Ramos (cell line): ENCODE results near the gene EPN1.

Experiments
- in situ Hi-C: fragments of 300-500 bp; cut with MboI; formaldehyde crosslinking; loops from one replicate; pipeline ENCODE4 v1.14.3; 2022; ENCODE audit warnings: low sequenced_read_pairs; ENCODE audit not compliant: unreplicated experiment

The EPN1 gene

GRCh38 chr19:55673889-55674288 lies 1.1 kb upstream of the EPN1 start:
- in situ Hi-C loops, result loop anchor here (25.0 kb wide), 1 partner anchor 1487 kb away; the partner anchor contains the start of genes MBOAT7 and TSEN34

GRCh38 chr19:55674459-55674840 lies 576 bp upstream of the EPN1 start:
- in situ Hi-C loops, result loop anchor here (25.0 kb wide), 1 partner anchor 1487 kb away; the partner anchor contains the start of genes MBOAT7 and TSEN34

- in situ Hi-C loops, result no loop called here
Measured at GRCh38 chr19:55675661-55676354, 782 bp downstream of the EPN1 start.

GRCh38 chr19:55676383-55676782 lies 1.4 kb downstream of the EPN1 start:
- in situ Hi-C loops, result no loop called here

- in situ Hi-C loops, result no loop called here
Measured at GRCh38 chr19:55676889-55677505, 2.0 kb downstream of the EPN1 start.

GRCh38 chr19:55677572-55678028 lies 2.6 kb downstream of the EPN1 start:
- in situ Hi-C loops, result no loop called here

- in situ Hi-C loops, result no loop called here
Measured at GRCh38 chr19:55678121-55678671, 3.2 kb downstream of the EPN1 start.

GRCh38 chr19:55679343-55680257 lies 4.6 kb downstream of the EPN1 start:
- in situ Hi-C loops, result no loop called here

- in situ Hi-C loops, result no loop called here
Measured at GRCh38 chr19:55680339-55681130, 5.5 kb downstream of the EPN1 start.

- in situ Hi-C loops, result no loop called here
Measured at GRCh38 chr19:55681131-55682092, 6.4 kb downstream of the EPN1 start.

GRCh38 chr19:55683449-55684261 lies 8.6 kb downstream of the EPN1 start:
- in situ Hi-C loops, result no loop called here

GRCh38 chr19:55684946-55685681 lies 10.1 kb downstream of the EPN1 start:
- in situ Hi-C loops, result no loop called here

- in situ Hi-C loops, result no loop called here
Measured at GRCh38 chr19:55685776-55686175, 10.8 kb downstream of the EPN1 start.

- in situ Hi-C loops, result no loop called here
Measured at GRCh38 chr19:55686311-55687050, 11.5 kb downstream of the EPN1 start.

GRCh38 chr19:55687281-55688201 lies 12.5 kb downstream of the EPN1 start:
- in situ Hi-C loops, result no loop called here
